Nephron (organoid): ENCODE data around the gene DPF1.
A peak's percentile ranks its signal among the peaks of the same experiment; 100 is the strongest.

Experiments used
- H3K27ac Mint-ChIP-seq, 3 experiments: 2 replicates each; pipeline ENCODE4 v1.8.0; 2020; ENCODE audit warnings: mixed read lengths in 3 of 3, mild to moderate bottlenecking in 2 of 3, moderate library complexity in 1 of 3
- H3K27me3 Mint-ChIP-seq: 2 replicates; pipeline ENCODE4 v1.8.0; 2021; ENCODE audit warnings: low read depth, mild to moderate bottlenecking, moderate library complexity, mixed read lengths
- H3K36me3 Mint-ChIP-seq: 2 replicates; pipeline ENCODE4 v1.8.0; 2020; ENCODE audit warnings: low read depth, mixed read lengths
- H3K4me1 Mint-ChIP-seq: 2 replicates; pipeline ENCODE4 v1.8.0; 2020; ENCODE audit warnings: mixed read lengths
- H3K4me3 Mint-ChIP-seq, 3 experiments: 2 replicates each; pipeline ENCODE4 v1.8.0; 2020; ENCODE audit warnings: mild to moderate bottlenecking in 3 of 3, mixed read lengths in 3 of 3, moderate library complexity in 2 of 3
- H3K9me3 Mint-ChIP-seq: 2 replicates; pipeline ENCODE4 v1.8.0; 2020; ENCODE audit warnings: mixed read lengths
- CTCF ChIP-seq, 3 experiments: fragments of 200-600 bp; sonication (generic); IDR thresholded peaks; one replicate each; pipeline ENCODE4 v1.5.0; 2021; ENCODE audit warnings: antibody characterized with exemption in 3 of 3; ENCODE audit not compliant: unreplicated experiment in 3 of 3

DPF1 gene

GRCh38 chr19:38196245-38196837, 27.7 kb downstream of the DPF1 start:
- Mint-ChIP-seq H3K9me3 (no peaks in the 10 kb centered on the region), H3K4me1 (no peaks in the 10 kb centered on the region), H3K36me3 (peaks cover 5% of the 10 kb centered on the region), H3K4me3 (no peak overlapping the region), H3K27me3 (no peaks in the 10 kb centered on the region), H3K27ac (no peak overlapping the region)
- no peak for TF ChIP-seq CTCF (IDR thresholded peaks at IDR 0.05; ENCODE audit: unreplicated experiment in 3 of 3)

DNA sequence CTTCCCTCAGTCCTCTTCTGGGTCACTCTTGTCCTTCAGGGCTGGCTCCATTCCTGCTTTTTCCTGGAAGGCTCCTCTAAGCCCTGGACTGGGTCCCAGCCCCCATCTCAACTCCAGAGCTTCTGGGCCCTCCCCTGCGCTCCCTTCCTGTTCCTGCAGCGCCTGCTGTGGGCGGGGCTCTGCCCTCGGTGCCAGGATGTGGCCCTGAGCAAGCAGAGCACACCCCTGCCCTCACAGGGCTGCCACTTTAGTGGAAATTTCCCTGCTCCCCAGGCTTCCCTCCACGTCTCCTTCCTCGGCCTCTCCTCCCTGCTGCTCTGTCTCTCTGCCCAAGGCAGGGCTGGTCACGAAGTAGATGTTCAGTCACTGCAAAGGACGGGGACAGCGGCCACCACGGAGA, 28.8 kb downstream of the DPF1 start:
- no peak overlapping the region for H3K27ac Mint-ChIP-seq
- no peaks in the 10 kb centered on the region for H3K9me3 Mint-ChIP-seq
- H3K27me3 Mint-ChIP-seq = no peaks in the 10 kb centered on the region
- TF ChIP-seq CTCF (IDR thresholded peaks at IDR 0.05; ENCODE audit: unreplicated experiment in 3 of 3) = no peak
- H3K36me3 Mint-ChIP-seq = peaks cover under 1% of the 10 kb centered on the region
- no peak overlapping the region for H3K4me3 Mint-ChIP-seq
- H3K4me1 Mint-ChIP-seq = no peaks in the 10 kb centered on the region

GRCh38 chr19:38194061-38194701, 29.8 kb downstream of the DPF1 start:
- no peak for TF ChIP-seq CTCF (IDR thresholded peaks at IDR 0.05; ENCODE audit: unreplicated experiment in 3 of 3)
- Mint-ChIP-seq H3K36me3 (no peaks in the 10 kb centered on the region), H3K27ac (no peak overlapping the region), H3K27me3 (no peaks in the 10 kb centered on the region), H3K4me3 (no peak overlapping the region), H3K9me3 (no peaks in the 10 kb centered on the region), H3K4me1 (peaks cover under 1% of the 10 kb centered on the region)

DNA sequence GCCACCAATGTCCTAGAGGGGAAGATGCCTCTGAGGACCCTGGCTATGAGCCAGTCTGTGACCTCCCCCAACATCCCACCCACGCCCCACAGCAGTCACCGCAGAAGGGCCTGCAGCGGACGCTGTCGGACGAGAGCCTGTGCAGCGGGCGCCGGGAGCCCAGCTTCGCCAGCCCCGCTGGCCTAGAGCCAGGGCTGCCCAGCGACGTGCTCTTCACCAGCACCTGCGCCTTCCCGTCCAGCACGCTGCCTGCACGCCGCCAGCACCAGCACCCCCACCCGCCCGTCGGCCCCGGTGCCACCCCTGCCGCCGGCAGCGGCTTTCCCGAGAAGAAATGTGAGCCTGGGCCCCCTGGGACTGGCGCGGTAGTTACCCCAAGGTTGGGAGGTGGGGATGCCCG, 30.6 kb downstream of the DPF1 start:
- Mint-ChIP-seq H3K27ac (no peak overlapping the region), H3K27me3 (no peaks in the 10 kb centered on the region), H3K36me3 (peaks cover 5% of the 10 kb centered on the region), H3K4me1 (peaks cover 6% of the 10 kb centered on the region), H3K9me3 (no peaks in the 10 kb centered on the region), H3K4me3 (no peak overlapping the region)
- no peak for TF ChIP-seq CTCF (IDR thresholded peaks at IDR 0.05; ENCODE audit: unreplicated experiment in 3 of 3)

- Mint-ChIP-seq H3K4me1 (peaks cover 6% of the 10 kb centered on the region), H3K27ac (no peak overlapping the region), H3K27me3 (no peaks in the 10 kb centered on the region), H3K4me3 (no peak overlapping the region), H3K36me3 (peaks cover 5% of the 10 kb centered on the region), H3K9me3 (no peaks in the 10 kb centered on the region)
- TF ChIP-seq CTCF (IDR thresholded peaks at IDR 0.05; ENCODE audit: unreplicated experiment in 3 of 3) = no peak
These were observed 32.3 kb downstream of the DPF1 start for GRCh38 chr19:38191747-38192146.

DNA sequence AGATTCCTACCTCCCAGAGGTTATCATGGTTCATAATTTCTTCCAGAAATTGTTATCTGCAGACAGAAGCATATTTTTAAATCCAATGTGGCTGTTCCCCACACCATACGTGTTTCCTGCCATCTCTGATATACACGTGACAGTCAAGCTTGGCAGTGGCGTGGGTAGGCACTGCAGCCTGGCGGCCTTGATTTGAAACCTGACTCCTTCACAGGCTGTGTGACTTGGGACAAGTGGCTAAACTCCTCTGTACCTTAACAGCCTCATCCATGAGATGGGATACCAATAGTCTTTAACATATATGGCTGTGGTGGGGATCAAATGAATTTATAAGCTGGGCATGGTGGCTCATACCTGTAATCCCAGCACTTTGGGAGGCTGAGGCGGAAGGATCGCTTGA, 33.2 kb downstream of the DPF1 start:
- H3K4me1 Mint-ChIP-seq = peaks cover 6% of the 10 kb centered on the region
- H3K27ac Mint-ChIP-seq = peak overlapping the region in 1 of 3 experiments; percentile 43
- no peaks in the 10 kb centered on the region for H3K9me3 Mint-ChIP-seq
- no peak for TF ChIP-seq CTCF (IDR thresholded peaks at IDR 0.05; ENCODE audit: unreplicated experiment in 3 of 3)
- no peak overlapping the region for H3K4me3 Mint-ChIP-seq
- no peaks in the 10 kb centered on the region for H3K27me3 Mint-ChIP-seq
- H3K36me3 Mint-ChIP-seq = peaks cover 7% of the 10 kb centered on the region
